HL-60/S4 (cell line): ENCODE measurements around the gene ASB18.
"Not testable (repeated sequence)": the region's sequence is repeated elsewhere in the genome, so short reads cannot be mapped to it uniquely, and the experiment has no call there.

ENCODE experiments used
- in situ Hi-C: fragments of 300-500 bp; cut with MboI; formaldehyde crosslinking; loops from 2 replicates; pipeline ENCODE4 v1.14.3; 2022; ENCODE audit warnings: low sequenced_read_pairs

The ASB18 gene

GRCh38 chr2:236287656-236288055, 23.4 kb upstream of the ASB18 start:
- in situ Hi-C loops = no loop called here

- in situ Hi-C loops = no loop called here
Measured at GRCh38 chr2:236286873-236287545, 22.8 kb upstream of the ASB18 start.

GRCh38 chr2:236284208-236284607, 20.0 kb upstream of the ASB18 start:
- in situ Hi-C loops = no loop called here

GRCh38 chr2:236282406-236282805, 18.2 kb upstream of the ASB18 start:
- in situ Hi-C loops = no loop called here

- in situ Hi-C loops = no loop called here
Measured at GRCh38 chr2:236281423-236281822, 17.2 kb upstream of the ASB18 start.

- in situ Hi-C loops = no loop called here
Measured at GRCh38 chr2:236273126-236273525, 8.9 kb upstream of the ASB18 start.

GRCh38 chr2:236271851-236272250, 7.6 kb upstream of the ASB18 start:
- in situ Hi-C loops = no loop called here

GRCh38 chr2:236269876-236270275, 5.7 kb upstream of the ASB18 start:
- in situ Hi-C loops = not testable (repeated sequence)

- in situ Hi-C loops = no loop called here
Measured at GRCh38 chr2:236265675-236266074, 1.5 kb upstream of the ASB18 start.

- in situ Hi-C loops = no loop called here
Measured at GRCh38 chr2:236262238-236262637, 2.0 kb downstream of the ASB18 start.

GRCh38 chr2:236261452-236261851, 2.8 kb downstream of the ASB18 start:
- in situ Hi-C loops = no loop called here

- in situ Hi-C loops = no loop called here
Measured at GRCh38 chr2:236259371-236259770, 4.8 kb downstream of the ASB18 start.

GRCh38 chr2:236257575-236257974, 6.6 kb downstream of the ASB18 start:
- in situ Hi-C loops = no loop called here

GRCh38 chr2:236257136-236257535, 7.1 kb downstream of the ASB18 start:
- in situ Hi-C loops = no loop called here

- in situ Hi-C loops = no loop called here
Measured at GRCh38 chr2:236256366-236256985, 7.7 kb downstream of the ASB18 start.

- in situ Hi-C loops = no loop called here
Measured at GRCh38 chr2:236254674-236255073, 9.5 kb downstream of the ASB18 start.

- in situ Hi-C loops = no loop called here
Measured at GRCh38 chr2:236254001-236254400, 10.2 kb downstream of the ASB18 start.

GRCh38 chr2:236252602-236253001, 11.6 kb downstream of the ASB18 start:
- in situ Hi-C loops = no loop called here

GRCh38 chr2:236250909-236251579, 13.2 kb downstream of the ASB18 start:
- in situ Hi-C loops = no loop called here

- in situ Hi-C loops = no loop called here
Measured at GRCh38 chr2:236250286-236250685, 13.9 kb downstream of the ASB18 start.

GRCh38 chr2:236249066-236249465, 15.1 kb downstream of the ASB18 start:
- in situ Hi-C loops = no loop called here

GRCh38 chr2:236246711-236247246, 17.4 kb downstream of the ASB18 start:
- in situ Hi-C loops = no loop called here
